ENCODE data around the gene TSPEAR.

TSPEAR gene

DNA sequence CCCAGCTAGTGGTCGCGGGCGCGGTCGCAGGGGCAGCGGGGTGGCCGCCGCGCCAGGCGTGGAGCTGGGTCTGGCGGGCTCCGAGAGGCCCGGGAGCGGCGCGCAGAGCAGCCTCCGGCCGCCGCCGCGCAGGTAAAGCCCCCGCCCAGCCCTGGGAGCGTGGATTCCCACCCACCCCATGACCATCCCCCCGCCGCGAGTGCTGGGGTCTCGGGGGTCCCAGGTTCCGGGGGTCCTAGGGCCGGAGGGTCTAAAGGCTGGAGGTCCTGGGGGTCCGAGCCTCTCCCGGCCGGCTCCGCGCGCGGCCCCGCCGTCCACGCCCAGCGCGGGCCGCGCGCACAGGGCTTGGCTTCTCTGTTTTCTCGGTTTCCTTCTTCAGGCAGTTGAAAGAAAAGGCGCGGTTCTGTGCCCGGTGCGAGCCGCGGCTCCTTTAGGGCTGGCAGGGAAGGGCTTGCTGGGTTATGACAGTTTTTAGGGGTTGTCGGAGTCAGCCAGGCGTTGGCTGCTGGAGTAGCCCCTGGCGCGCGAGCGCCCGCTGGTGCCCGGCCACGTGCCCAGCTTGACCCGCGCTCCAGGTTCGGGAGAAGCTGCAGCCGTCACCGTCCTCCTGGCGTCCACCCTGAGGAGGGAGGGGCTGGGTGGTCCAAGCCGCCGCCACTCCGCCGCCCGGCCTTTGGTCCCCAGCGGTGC lies 255.7 kb downstream of the TSPEAR start:
- DNase-seq, result peak; percentile 67

DNA sequence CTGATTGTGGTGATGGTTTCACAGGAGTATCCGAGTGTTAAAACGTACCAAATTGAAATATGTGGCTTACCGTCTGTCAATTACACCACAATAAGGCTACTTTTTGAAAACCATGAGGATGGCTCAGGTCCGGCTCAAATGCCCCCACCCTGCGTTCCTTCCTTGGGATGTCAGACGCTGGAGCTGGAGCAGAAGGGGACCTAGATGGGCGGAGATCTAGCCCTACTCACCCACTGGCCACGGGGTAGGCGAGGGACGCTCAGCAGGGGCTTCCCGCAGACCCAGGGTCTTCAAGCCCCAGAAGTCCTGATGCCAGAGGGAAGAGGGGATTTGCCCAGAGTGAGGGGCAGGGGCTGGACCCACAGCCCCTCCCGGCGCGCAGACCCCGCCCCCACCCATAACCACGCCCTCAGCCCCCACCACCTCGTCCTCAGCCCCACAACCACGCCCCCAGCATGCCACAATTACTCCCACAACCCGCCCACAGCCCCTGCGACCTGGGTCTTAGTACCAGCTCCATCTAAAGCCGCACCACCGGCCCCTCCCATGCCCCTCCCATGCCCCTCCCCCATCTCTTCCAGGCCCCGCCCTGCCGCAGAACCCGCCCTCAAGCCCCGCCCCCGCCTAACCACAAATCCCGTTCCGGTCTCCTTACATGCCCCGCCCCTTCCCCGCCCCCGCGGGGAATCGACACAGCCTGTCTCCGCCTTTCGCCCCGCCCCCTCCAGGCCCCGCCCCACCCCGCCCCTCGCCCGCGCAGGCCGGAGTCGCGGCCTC lies 256.4 kb downstream of the TSPEAR start, which contains the start of gene LRRC3:
Gene LRRC3 (plus strand): TSS at position 764 of the 777 bp plus-strand sequence. CDS start 1,135 bp downstream, outside the sequence.
- peak; percentile 96 for DNase-seq

DNA sequence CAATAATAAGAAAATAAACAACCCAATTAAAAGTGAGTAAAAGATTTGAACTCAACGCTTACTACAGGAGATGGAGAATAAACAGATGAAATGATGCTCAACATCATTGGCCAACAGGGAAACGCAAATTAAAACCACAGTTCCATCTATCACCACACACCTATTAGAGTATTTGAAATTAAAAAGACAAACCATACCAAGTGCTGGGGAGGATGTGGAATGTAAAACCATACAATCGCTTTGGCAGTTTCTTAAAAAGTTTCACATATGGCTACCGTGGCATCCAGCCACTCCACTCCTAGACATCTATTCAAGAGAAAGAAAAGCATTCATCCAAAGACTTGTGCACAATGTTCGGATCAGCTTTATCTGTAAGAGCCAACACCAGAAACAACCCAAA lies 257.3 kb downstream of the TSPEAR start:
- no peak for DNase-seq

DNA sequence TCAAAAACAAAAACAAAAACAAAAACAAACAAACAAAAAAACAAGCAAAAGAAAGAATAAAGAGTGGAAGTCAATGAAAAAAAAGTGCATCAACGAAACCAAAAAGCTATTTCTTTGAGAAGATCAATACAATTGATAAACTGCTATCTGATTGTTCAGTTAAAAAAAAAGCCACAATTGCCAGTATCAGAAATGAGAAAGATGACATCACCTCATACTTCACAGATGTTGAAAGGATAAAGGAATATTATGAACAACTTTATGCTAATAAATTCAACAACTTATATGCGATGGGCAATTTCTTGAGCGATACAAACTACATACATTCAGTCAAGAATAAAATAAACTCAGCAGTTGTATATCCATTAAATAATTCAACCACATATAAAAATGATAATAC lies 258.3 kb downstream of the TSPEAR start:
- DNase-seq, result no peak

DNA sequence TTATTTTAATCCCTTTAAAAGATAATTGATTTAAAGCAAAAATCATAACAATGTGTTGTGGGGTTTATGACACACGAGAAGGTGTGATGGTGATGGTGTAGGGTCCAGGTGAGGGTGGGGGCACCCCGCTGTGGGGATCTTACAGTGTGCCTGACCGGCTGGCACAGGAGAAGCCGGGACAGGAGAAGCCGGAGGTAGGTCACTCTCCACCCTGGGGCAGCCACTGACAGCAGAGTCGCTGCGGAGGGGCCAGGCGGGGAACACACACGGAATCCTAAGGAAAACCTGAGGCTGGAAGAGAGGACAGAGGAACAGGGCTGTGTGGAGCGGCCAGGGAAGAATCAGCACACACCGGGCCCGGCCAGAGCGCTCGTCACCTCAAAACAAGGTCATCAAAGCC lies 260.4 kb downstream of the TSPEAR start:
- DNase-seq, result no peak

DNA sequence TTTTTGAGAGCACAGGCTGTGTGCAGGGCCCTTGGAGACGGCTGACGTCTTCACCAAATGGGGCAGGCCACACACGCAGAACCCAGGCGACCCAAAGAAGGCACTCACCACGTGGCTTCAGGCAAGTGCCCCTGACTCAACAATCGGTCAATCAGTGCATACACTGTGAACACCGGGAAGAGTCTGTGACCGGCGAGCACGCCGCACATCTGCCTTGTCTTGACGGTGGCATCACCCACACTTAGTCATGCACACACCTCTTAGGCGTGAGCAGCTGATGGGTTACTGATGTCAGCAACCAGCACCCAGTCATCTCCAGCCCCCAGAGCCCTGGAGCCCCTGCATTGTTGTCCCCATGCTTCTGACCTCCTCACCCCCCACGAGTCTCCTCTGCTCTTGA lies 261.0 kb downstream of the TSPEAR start:
- DNase-seq, result no peak

DNA sequence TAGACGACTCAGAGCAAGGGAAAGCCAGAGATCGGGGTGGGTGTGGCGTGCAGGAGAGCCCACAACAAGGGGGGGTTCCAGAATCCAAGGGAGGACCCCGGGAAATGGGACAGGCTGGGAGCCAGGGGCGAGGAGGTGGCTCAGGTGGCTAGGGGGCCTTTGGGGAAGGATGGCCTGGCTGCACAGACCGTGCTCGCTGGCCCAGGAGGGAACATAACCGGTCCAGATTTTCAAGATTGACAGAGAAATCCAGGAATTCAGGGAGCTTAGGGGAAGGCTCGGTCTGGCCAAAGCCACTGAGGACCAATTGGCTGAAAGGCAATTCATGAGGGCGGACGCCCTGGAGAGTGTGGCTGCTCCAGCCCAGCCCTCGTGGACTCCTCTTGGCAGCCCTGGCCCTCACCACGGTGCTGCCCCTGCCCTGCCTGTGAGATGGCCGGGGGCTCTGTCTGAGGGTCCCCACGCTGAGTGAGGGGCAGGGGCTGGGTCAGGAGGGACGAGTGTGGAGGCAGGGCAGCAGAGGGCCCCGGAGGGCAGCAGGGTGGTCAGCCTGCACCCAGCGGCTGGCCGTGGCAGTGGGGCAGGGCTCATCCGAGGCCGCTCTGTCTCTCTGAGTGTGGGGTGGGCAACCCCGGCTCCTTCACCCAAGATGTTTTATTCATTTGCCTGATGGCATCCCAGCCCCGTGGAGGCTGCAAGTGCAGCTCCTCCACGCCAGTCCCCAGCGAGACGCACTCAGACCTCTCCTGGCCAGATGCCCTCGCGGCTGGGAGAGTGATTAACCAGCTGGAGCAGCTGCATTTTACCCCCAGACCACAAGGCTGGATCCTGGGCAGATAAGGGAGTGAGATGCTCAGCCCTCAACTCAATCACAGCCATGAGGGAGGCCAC lies 261.7 kb downstream of the TSPEAR start:
- no peak for DNase-seq

DNA sequence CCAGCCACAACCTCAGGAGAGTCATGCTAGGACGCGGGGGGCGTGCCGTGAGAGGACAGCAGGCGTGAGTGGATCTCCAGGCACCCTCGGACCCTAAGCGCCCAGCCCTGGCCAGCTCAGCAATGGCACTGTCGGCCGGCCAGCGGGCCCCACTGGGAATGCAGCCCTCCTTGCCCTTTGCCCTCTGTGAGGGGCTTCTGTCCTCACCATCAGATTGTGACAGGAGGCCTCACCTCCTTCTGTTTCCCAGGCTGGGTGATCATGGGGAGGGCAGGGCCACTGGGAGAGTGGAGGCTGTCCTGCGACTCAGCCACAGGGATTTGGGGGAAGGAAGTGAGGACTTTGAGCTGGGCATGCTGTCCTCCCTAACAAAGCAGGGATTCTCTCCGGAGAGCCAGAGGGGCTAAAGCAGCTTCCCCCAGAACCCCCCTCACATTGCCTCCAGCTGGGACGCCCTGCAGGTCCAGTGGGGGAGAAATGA lies 262.7 kb downstream of the TSPEAR start:
- DNase-seq, result no peak

Measured in suppressor macrophage treated with lipopolysaccharide for 4 hours (primary cell).